DOHH2 (cell line): ENCODE results near the gene MTHFD2L.

Source experiments
- H3F3A ChIP-seq: fragments of 200-600 bp; sonication (generic), shearing (Covaris generic); 2 replicates; pipeline ENCODE4 v1.6.0; 2016; ENCODE audit warnings: antibody characterized with exemption, mild to moderate bottlenecking; ENCODE audit not compliant: control insufficient read depth, insufficient read depth
- H3K27ac ChIP-seq: fragments of 200-600 bp; sonication (generic); 2 replicates; pipeline ENCODE4 v1.5.1; 2014; ENCODE audit warnings: low read depth, mild to moderate bottlenecking, low read length, moderate library complexity
- H3K27me3 ChIP-seq: fragments of 200-600 bp; sonication (generic); 2 replicates; pipeline ENCODE4 v1.6.1; 2014; ENCODE audit warnings: mild to moderate bottlenecking, low read length, mixed read lengths; ENCODE audit not compliant: control insufficient read depth
- H3K36me3 ChIP-seq: fragments of 200-600 bp; sonication (generic); 2 replicates; pipeline ENCODE4 v1.6.1; 2014; ENCODE audit warnings: mild to moderate bottlenecking, low read length, moderate library complexity, mixed read lengths; ENCODE audit not compliant: control insufficient read depth
- H3K4me1 ChIP-seq: fragments of 200-600 bp; sonication (generic); 2 replicates; pipeline ENCODE4 v1.6.1; 2014; ENCODE audit warnings: mild to moderate bottlenecking, low read length, mixed read lengths; ENCODE audit not compliant: control insufficient read depth
- H3K4me2 ChIP-seq: fragments of 200-600 bp; sonication (generic); 2 replicates; pipeline ENCODE4 v1.6.0; 2014; ENCODE audit warnings: mild to moderate bottlenecking, low read length, moderate library complexity
- H3K4me3 ChIP-seq: fragments of 200-600 bp; sonication (generic); 2 replicates; pipeline ENCODE4 v1.5.1; 2014; ENCODE audit warnings: mild to moderate bottlenecking, low read length, mixed read lengths
- H3K79me2 ChIP-seq: fragments of 200-600 bp; sonication (generic); 2 replicates; pipeline ENCODE4 v1.6.1; 2014; ENCODE audit warnings: mild to moderate bottlenecking, low read length, mixed read lengths; ENCODE audit not compliant: control insufficient read depth
- H3K9me2 ChIP-seq: fragments of 200-600 bp; sonication (generic); replicated peaks from 2 replicates; pipeline ENCODE4 v1.6.1; 2014; ENCODE audit warnings: mild to moderate bottlenecking, low read length, mixed read lengths; ENCODE audit not compliant: control insufficient read depth
- H3K9me3 ChIP-seq: fragments of 200-600 bp; sonication (generic); 2 replicates; pipeline ENCODE4 v1.6.1; 2014; ENCODE audit warnings: antibody characterized with exemption, low read length, mixed read lengths; ENCODE audit not compliant: control insufficient read depth, insufficient read depth
- H4K20me1 ChIP-seq: fragments of 200-600 bp; sonication (generic); 2 replicates; pipeline ENCODE4 v1.6.0; 2014; ENCODE audit warnings: low read depth, mild to moderate bottlenecking, antibody characterized with exemption, low read length, moderate library complexity; ENCODE audit not compliant: control insufficient read depth, insufficient read depth
- EZH2phosphoT487 ChIP-seq: fragments of 200-600 bp; sonication (generic); IDR thresholded peaks from 2 replicates; pipeline ENCODE4 v1.6.1; 2017; ENCODE audit warnings: borderline replicate concordance, mild to moderate bottlenecking, antibody characterized with exemption, low read length, moderate library complexity, mixed read lengths
- TF ChIP-seq, protein P1 (sequence below): fragments of 200-600 bp; sonication (generic); IDR thresholded peaks from one replicate; pipeline ENCODE4 v1.5.1; 2014; ENCODE audit warnings: antibody characterized with exemption, mild to moderate bottlenecking, low read depth, low read length; ENCODE audit not compliant: poor library complexity, severe bottlenecking

Gene MTHFD2L

DNA sequence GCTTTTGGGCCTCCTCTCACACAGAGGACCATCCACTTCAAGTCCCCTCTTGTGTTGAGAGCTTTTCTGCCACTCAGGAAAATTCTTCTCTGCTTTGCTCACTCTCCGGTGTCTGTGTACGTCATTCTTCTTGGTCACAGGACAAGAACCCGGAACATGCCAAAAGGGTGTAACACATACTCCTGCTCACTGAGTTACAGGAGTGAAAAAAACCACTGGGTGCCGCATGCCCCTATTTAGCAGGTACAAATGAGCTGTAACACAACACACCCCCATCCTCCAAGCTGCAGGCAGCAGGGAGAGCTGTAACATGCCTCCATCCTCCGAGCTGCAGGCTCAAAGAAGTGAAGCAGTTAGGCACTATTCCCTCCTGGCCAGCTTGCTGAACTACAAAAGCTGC, 45.9 kb upstream of the MTHFD2L start:
- no peaks in the 10 kb centered on the region for H3K27me3 ChIP-seq
- no peaks in the 10 kb centered on the region for H3K79me2 ChIP-seq
- TF ChIP-seq EZH2phosphoT487, result no peak
- TF ChIP-seq, protein P1, sequence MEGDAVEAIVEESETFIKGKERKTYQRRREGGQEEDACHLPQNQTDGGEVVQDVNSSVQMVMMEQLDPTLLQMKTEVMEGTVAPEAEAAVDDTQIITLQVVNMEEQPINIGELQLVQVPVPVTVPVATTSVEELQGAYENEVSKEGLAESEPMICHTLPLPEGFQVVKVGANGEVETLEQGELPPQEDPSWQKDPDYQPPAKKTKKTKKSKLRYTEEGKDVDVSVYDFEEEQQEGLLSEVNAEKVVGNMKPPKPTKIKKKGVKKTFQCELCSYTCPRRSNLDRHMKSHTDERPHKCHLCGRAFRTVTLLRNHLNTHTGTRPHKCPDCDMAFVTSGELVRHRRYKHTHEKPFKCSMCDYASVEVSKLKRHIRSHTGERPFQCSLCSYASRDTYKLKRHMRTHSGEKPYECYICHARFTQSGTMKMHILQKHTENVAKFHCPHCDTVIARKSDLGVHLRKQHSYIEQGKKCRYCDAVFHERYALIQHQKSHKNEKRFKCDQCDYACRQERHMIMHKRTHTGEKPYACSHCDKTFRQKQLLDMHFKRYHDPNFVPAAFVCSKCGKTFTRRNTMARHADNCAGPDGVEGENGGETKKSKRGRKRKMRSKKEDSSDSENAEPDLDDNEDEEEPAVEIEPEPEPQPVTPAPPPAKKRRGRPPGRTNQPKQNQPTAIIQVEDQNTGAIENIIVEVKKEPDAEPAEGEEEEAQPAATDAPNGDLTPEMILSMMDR, result no peak
- H3K9me3 ChIP-seq, result no peaks in the 10 kb centered on the region
- H4K20me1 ChIP-seq, result no peaks in the 10 kb centered on the region
- H3F3A ChIP-seq, result no peaks in the 10 kb centered on the region
- H3K4me2 ChIP-seq, result no peak overlapping the region
- no peaks in the 10 kb centered on the region for H3K9me2 ChIP-seq
- no peak overlapping the region for H3K27ac ChIP-seq
- no peaks in the 10 kb centered on the region for H3K4me1 ChIP-seq
- no peaks in the 10 kb centered on the region for H3K36me3 ChIP-seq
- H3K4me3 ChIP-seq, result no peak overlapping the region

DNA sequence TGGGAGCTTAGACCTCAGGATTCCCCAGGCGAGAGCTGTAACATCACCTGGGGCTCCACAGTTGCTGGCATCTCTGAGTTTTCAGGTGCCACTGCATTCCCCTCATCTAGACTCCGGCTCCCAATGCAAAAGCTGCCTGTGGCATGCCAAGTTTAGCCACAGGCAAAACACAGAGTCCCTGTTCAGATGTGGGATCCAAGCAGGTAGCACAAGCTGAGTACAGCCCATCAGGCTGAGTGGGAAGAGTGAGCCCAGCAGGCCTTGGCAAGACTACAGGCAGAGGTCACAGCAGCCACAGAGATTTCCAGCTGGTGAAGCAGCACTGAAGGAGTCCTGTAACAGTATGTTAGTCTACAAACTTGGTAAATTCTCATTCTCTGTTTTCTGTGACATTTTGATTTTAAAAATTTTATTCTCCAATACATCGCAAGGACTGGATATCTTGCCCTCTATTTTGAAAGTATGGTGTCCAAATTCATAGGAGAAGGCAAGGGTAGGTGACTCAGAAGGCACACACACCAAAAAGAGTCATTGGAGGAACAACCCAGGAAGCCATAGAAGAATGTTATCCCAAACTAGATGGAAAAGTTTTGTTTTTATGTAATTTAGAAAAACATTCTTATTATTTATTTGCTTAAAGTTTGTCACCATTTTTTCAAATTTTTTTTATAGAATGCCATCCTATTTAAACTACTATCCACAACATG, 45.4 kb upstream of the MTHFD2L start:
- no peak for TF ChIP-seq EZH2phosphoT487
- TF ChIP-seq, protein P1, result no peak
- Histone ChIP-seq H3K4me3 (no peak overlapping the region), H3K79me2 (no peaks in the 10 kb centered on the region), H3K4me2 (no peak overlapping the region), H3K27me3 (no peaks in the 10 kb centered on the region), H3K4me1 (no peaks in the 10 kb centered on the region), H3K9me2 (no peaks in the 10 kb centered on the region), H4K20me1 (no peaks in the 10 kb centered on the region), H3K9me3 (no peaks in the 10 kb centered on the region), H3F3A (no peaks in the 10 kb centered on the region), H3K36me3 (no peaks in the 10 kb centered on the region), H3K27ac (no peak overlapping the region)

DNA sequence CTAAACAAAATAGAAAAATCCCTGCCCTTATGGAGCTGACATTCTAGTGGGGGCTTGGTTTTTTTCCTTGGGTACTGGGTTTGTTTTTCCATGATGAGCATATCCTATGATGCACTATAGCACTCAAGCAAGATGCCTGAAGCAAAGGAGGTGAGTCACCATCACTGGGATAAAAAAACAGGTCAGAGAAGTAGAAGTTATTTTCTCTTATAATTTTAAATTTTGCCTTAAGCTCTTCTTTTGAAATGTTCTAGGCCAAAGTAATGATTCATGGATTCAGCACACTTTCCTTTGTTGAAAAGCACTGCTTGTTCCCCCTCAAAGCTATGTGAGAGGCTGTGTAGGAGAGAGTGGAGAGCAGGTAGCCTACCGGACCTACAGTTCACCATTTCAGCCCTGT, 43.7 kb upstream of the MTHFD2L start:
- H3K79me2 ChIP-seq, result no peaks in the 10 kb centered on the region
- no peaks in the 10 kb centered on the region for H3F3A ChIP-seq
- H3K9me2 ChIP-seq, result no peaks in the 10 kb centered on the region
- no peak overlapping the region for H3K4me3 ChIP-seq
- no peaks in the 10 kb centered on the region for H3K27me3 ChIP-seq
- H3K27ac ChIP-seq, result no peak overlapping the region
- TF ChIP-seq, protein P1, result no peak
- TF ChIP-seq EZH2phosphoT487, result no peak
- H3K9me3 ChIP-seq, result no peaks in the 10 kb centered on the region
- H3K4me2 ChIP-seq, result no peak overlapping the region
- no peaks in the 10 kb centered on the region for H4K20me1 ChIP-seq
- H3K4me1 ChIP-seq, result no peaks in the 10 kb centered on the region
- H3K36me3 ChIP-seq, result no peaks in the 10 kb centered on the region
